Measurements from ENCODE around the gene NPM3. TPM values are rescaled to one million over a fixed set of nuclear protein-coding genes. Genes with fewer than 3 reads are reported as not detected.

Gene NPM3
- total and polyA plus RNA-seq, 2 of the 13 experiments (the other 11 are each of a cell fraction or from before 2014, with no cell fraction given), result 47.6 to 129 TPM

DNA sequence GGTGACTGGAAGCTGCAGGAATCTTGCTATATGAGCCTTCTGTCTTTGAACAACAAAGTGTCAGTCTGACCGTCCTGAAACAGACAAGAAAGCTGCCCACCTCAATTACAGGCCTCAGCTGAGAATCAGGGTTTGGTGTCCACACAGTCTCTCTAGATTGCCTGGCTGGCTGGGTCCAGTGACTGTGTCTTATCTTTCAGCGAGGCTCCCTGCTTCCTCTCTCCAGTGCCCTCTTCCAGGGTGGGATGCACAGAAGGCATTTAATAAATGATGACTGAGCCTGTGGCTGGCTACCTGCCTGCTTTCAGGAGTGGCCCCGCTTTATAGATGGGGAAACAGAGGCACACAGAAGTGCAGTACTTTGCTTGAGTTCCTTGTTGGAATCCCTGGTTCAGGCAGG, 34.8 kb downstream of the NPM3 start:
- no peak for DNase-seq (ENCODE audit: low spot score)
- Histone ChIP-seq H4K20me1 (ENCODE audit: insufficient read depth, low read length) (no peaks in the 10 kb centered on the region), H3K9me3 (ENCODE audit: low read length) (no peaks in the 10 kb centered on the region), H3K27me3 (ENCODE audit: control insufficient read depth in 1 of 2, insufficient read depth in 2 of 2, low read length in 2 of 2) (peaks cover 0 to 3% of the 10 kb centered on the region in 2 experiments; a peak in 1 of 5 replicates), H3K4me3 (replicated peaks in 1 of 3; ENCODE audit: insufficient read depth in 1 of 3, low read depth in 2 of 3, low read length in 3 of 3) (no peak overlapping the region), H2AFZ (ENCODE audit: low read length) (no peak overlapping the region), H3K79me2 (ENCODE audit: insufficient read depth, low read length) (no peaks in the 10 kb centered on the region), H3K36me3 (replicated peaks in 1 of 2; ENCODE audit: control insufficient read depth in 1 of 2, insufficient read depth in 2 of 2, low read length in 2 of 2) (no peaks in the 10 kb centered on the region), H3K9ac (ENCODE audit: insufficient read depth, low read depth, low read length) (no peak overlapping the region), H3K4me2 (ENCODE audit: low read depth, low read length) (no peak overlapping the region), H3K27ac (ENCODE audit: extremely low read length, insufficient read depth, low read length) (no peak overlapping the region), H3K4me1 (ENCODE audit: insufficient read depth, low read length) (peaks cover 33% of the 10 kb centered on the region)
- CTCF ChIA-PET (ENCODE audit: low intra/inter-chr PET ratio, low total read pairs), result no interaction called here
- no peak for ATAC-seq
- no peak for FAIRE-seq
- 20% methylated on average over 2 of the region's 3 CpGs for WGBS (ENCODE audit: low lambda C conversion rate)
- in situ Hi-C loops (cut with HindIII; ENCODE audit: extremely low pct_ligation_motif_present, low pct_unique_long_range_greater_than_20kb), result no loop called here
- no TSS peak for BruUV-seq (replicated peaks)
- POLR2A ChIA-PET, result no interaction called here
- intact Hi-C loops (cut with micrococcal nuclease; ENCODE audit: unreplicated experiment), result no loop called here
- TF ChIP-seq, protein P1, sequence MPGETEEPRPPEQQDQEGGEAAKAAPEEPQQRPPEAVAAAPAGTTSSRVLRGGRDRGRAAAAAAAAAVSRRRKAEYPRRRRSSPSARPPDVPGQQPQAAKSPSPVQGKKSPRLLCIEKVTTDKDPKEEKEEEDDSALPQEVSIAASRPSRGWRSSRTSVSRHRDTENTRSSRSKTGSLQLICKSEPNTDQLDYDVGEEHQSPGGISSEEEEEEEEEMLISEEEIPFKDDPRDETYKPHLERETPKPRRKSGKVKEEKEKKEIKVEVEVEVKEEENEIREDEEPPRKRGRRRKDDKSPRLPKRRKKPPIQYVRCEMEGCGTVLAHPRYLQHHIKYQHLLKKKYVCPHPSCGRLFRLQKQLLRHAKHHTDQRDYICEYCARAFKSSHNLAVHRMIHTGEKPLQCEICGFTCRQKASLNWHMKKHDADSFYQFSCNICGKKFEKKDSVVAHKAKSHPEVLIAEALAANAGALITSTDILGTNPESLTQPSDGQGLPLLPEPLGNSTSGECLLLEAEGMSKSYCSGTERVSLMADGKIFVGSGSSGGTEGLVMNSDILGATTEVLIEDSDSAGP (CRISPR knock-in tag; IDR thresholded peaks at IDR 0.05; ENCODE audit: borderline replicate concordance), result no peak
- TF ChIP-seq ZSCAN29 (CRISPR knock-in tag; conservative IDR thresholded peaks at IDR 0.05), result no peak
- TF ChIP-seq KAT8 (CRISPR knock-in tag; IDR thresholded peaks at IDR 0.05), result no peak
- TF ChIP-seq DNMT1 (CRISPR knock-in tag; IDR thresholded peaks at IDR 0.05), result no peak
- no peak for TF ChIP-seq MTF1 (CRISPR knock-in tag; IDR thresholded peaks at IDR 0.05)
- TF ChIP-seq RARG (CRISPR knock-in tag; IDR thresholded peaks at IDR 0.05; ENCODE audit: low read depth), result no peak
- no peak for TF ChIP-seq ZNF383 (CRISPR knock-in tag; IDR thresholded peaks at IDR 0.05; ENCODE audit: borderline replicate concordance)
- TF ChIP-seq ZBTB20 (CRISPR knock-in tag; IDR thresholded peaks at IDR 0.05; ENCODE audit: borderline replicate concordance, low read depth), result no peak
- no peak for TF ChIP-seq FLYWCH1 (CRISPR knock-in tag; IDR thresholded peaks at IDR 0.05)
- TF ChIP-seq, protein P2, sequence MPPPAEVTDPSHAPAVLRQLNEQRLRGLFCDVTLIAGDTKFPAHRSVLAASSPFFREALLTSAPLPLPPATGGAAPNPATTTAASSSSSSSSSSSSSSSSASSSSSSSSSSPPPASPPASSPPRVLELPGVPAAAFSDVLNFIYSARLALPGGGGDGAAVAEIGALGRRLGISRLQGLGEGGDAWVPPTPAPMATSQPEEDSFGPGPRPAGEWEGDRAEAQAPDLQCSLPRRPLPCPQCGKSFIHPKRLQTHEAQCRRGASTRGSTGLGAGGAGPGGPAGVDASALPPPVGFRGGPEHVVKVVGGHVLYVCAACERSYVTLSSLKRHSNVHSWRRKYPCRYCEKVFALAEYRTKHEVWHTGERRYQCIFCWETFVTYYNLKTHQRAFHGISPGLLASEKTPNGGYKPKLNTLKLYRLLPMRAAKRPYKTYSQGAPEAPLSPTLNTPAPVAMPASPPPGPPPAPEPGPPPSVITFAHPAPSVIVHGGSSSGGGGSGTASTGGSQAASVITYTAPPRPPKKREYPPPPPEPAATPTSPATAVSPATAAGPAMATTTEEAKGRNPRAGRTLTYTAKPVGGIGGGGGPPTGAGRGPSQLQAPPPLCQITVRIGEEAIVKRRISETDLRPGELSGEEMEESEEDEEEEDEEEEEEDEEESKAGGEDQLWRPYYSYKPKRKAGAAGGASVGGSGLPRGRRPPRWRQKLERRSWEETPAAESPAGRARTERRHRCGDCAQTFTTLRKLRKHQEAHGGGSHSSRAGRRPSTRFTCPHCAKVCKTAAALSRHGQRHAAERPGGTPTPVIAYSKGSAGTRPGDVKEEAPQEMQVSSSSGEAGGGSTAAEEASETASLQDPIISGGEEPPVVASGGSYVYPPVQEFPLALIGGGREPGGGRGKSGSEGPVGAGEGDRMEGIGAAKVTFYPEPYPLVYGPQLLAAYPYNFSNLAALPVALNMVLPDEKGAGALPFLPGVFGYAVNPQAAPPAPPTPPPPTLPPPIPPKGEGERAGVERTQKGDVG (CRISPR knock-in tag; IDR thresholded peaks at IDR 0.05; ENCODE audit: borderline replicate concordance), result no peak
- no peak for TF ChIP-seq THAP11 (CRISPR knock-in tag; IDR thresholded peaks at IDR 0.05)
- TF ChIP-seq U2AF1 (optimal IDR thresholded peaks at IDR 0.05; ENCODE audit: low read depth, low read length), result no peak
- TF ChIP-seq MTF2 (CRISPR knock-in tag; IDR thresholded peaks at IDR 0.05; ENCODE audit: borderline replicate concordance), result no peak
- no peak for TF ChIP-seq CHD2 (IDR thresholded peaks at IDR 0.05; ENCODE audit: low read depth, low read length)
- TF ChIP-seq ZNF160 (CRISPR knock-in tag; IDR thresholded peaks at IDR 0.05), result no peak
- no peak for TF ChIP-seq ZNF136 (CRISPR knock-in tag; IDR thresholded peaks at IDR 0.05; ENCODE audit: low read depth)
- TF ChIP-seq KLF6 (CRISPR knock-in tag; IDR thresholded peaks at IDR 0.05), result no peak

Measured in HepG2 (cell line).